HFFc6 (cell line): ENCODE data around the gene IMMP2L. TPM values are rescaled to one million over a fixed set of nuclear protein-coding genes. Genes with fewer than 3 reads are reported as not detected.

Experiments used
- DNase-seq: peaks from one replicate; pipeline ENCODE4 v3.0.0-alpha.2; 2018
- H3K27ac Mint-ChIP-seq: 2 replicates; pipeline ENCODE4 v1.8.0; 2020; ENCODE audit warnings: mild to moderate bottlenecking, mixed read lengths
- H3K27me3 Mint-ChIP-seq: 2 replicates; pipeline ENCODE4 v1.8.0; 2021; ENCODE audit warnings: mild to moderate bottlenecking, moderate library complexity, mixed read lengths; ENCODE audit not compliant: insufficient read depth
- H3K36me3 Mint-ChIP-seq: 2 replicates; pipeline ENCODE4 v1.8.0; 2021; ENCODE audit warnings: low read depth, mixed read lengths
- H3K4me1 Mint-ChIP-seq: 2 replicates; pipeline ENCODE4 v1.8.0; 2020; ENCODE audit warnings: low read depth, mixed read lengths
- H3K4me3 Mint-ChIP-seq: 2 replicates; pipeline ENCODE4 v1.8.0; 2020; ENCODE audit warnings: mild to moderate bottlenecking, moderate library complexity, mixed read lengths
- H3K9me3 Mint-ChIP-seq: 2 replicates; pipeline ENCODE4 v1.8.0; 2020; ENCODE audit warnings: mild to moderate bottlenecking, mixed read lengths
- CTCF ChIP-seq: fragments of 200-600 bp; sonication (generic); IDR thresholded peaks from 2 replicates; pipeline ENCODE4 v1.5.0; 2021; ENCODE audit warnings: antibody characterized with exemption, mild to moderate bottlenecking
- total RNA-seq, 6 experiments: library from RNA; stranded (reverse); fragmentation: NEBNext Ultra II Directional; extraction: Animal tissue kit (Norgen Biotek cat#: 25700); gene quantifications; 2 replicates in 1 of 6; 3 replicates in 5 of 6; pipeline ENCODE4 v1.2.3, GENCODE V29; 2021

Gene IMMP2L
- total RNA-seq, 6 experiments from 2014 or later = 7.2 to 13.6 (median 10.1) TPM

- Mint-ChIP-seq H3K9me3 (peaks cover 4% of the 10 kb centered on the region; the same call in 1 of the 2 replicates), H3K27me3 (no peaks in the 10 kb centered on the region; the same call in 1 of the 2 replicates), H3K36me3 (peaks cover 10% of the 10 kb centered on the region), H3K27ac (no peak overlapping the region), H3K4me1 (peaks cover 29% of the 10 kb centered on the region), H3K4me3 (no peak overlapping the region)
- no peak for TF ChIP-seq CTCF
- DNase-seq = no peak
Observed at GRCh38 chr7:111383133-111383532, 179.2 kb downstream of the IMMP2L start.

DNA sequence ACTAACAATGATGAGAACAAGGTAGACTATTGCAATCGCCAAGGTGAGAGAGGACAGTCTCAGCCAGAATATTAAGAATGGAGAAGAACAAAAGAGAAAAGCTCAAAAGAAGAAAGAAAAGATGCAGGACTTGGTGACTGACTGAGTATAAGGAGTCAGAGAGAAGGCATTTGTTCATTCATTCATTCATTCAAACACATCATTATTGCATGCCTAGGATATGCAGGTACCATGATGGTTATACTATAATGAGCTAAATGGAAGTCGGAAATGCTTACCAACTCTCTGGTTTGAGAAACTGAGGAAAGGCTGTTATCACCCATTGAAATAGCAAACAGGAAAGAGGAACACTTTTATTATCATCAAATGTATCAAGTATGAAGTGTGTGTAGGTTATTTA, 180.7 kb downstream of the IMMP2L start:
- H3K4me3 Mint-ChIP-seq = no peak overlapping the region
- peaks cover 29% of the 10 kb centered on the region for H3K4me1 Mint-ChIP-seq
- H3K36me3 Mint-ChIP-seq = peaks cover 8% of the 10 kb centered on the region
- DNase-seq = no peak
- H3K27me3 Mint-ChIP-seq = no peaks in the 10 kb centered on the region; the same call in 1 of the 2 replicates
- TF ChIP-seq CTCF = no peak
- H3K27ac Mint-ChIP-seq = no peak overlapping the region
- H3K9me3 Mint-ChIP-seq = peaks cover 4% of the 10 kb centered on the region; the same call in 1 of the 2 replicates

DNA sequence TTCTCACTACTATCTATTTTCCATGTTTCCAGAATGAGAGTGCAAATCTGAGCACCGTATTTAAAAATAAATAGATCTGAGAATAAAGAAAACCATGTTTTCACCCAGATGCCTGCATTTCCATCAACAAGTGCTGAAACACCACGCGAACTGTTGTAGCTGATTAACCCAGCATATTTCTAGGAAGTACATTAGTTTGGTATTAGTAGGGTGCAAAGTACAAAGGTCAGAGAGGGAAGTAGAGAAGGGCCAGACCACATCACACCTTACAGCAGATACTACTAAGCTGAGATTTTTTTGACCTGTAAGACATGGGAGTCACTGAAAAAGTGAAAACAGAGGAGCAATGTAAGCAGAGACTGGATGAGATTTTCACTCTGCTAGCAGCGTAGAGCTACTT, 181.3 kb downstream of the IMMP2L start:
- no peak overlapping the region for H3K27ac Mint-ChIP-seq
- peaks cover 1% of the 10 kb centered on the region for H3K36me3 Mint-ChIP-seq
- no peak for TF ChIP-seq CTCF
- peaks cover 24% of the 10 kb centered on the region for H3K4me1 Mint-ChIP-seq
- no peaks in the 10 kb centered on the region; the same call in 1 of the 2 replicates for H3K27me3 Mint-ChIP-seq
- H3K4me3 Mint-ChIP-seq = no peak overlapping the region
- H3K9me3 Mint-ChIP-seq = no peaks in the 10 kb centered on the region; the same call in 1 of the 2 replicates
- no peak for DNase-seq

DNA sequence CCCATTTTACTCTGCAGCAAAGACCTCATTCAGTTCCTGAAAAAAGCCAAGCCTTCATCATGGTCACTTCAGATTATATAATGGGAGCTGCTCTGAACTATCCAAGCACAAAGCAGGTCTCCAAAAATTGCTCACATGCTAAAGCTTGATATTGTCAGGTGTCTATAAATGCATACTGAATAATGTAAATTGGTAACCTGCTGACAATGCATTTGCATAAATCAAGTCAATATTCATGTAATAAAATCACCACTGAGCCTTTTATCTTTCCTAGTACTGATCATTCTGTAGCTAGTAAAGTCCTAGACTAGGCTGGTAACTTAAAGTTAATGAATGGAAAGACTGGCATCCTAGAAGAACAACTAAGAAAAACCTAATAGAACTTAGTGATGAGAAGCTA, 188.3 kb downstream of the IMMP2L start:
- no peak for DNase-seq
- H3K27me3 Mint-ChIP-seq = no peaks in the 10 kb centered on the region
- H3K36me3 Mint-ChIP-seq = no peaks in the 10 kb centered on the region
- no peaks in the 10 kb centered on the region for H3K9me3 Mint-ChIP-seq
- H3K4me3 Mint-ChIP-seq = no peak overlapping the region
- H3K4me1 Mint-ChIP-seq = peaks cover 7% of the 10 kb centered on the region
- no peak for TF ChIP-seq CTCF
- H3K27ac Mint-ChIP-seq = no peak overlapping the region

- no peaks in the 10 kb centered on the region for H3K9me3 Mint-ChIP-seq
- no peak overlapping the region for H3K27ac Mint-ChIP-seq
- H3K4me1 Mint-ChIP-seq = peaks cover 7% of the 10 kb centered on the region
- no peaks in the 10 kb centered on the region for H3K36me3 Mint-ChIP-seq
- no peaks in the 10 kb centered on the region for H3K27me3 Mint-ChIP-seq
- no peak for DNase-seq
- H3K4me3 Mint-ChIP-seq = no peak overlapping the region
- no peak for TF ChIP-seq CTCF
Observed at GRCh38 chr7:111371437-111371836, 190.9 kb downstream of the IMMP2L start.

DNA sequence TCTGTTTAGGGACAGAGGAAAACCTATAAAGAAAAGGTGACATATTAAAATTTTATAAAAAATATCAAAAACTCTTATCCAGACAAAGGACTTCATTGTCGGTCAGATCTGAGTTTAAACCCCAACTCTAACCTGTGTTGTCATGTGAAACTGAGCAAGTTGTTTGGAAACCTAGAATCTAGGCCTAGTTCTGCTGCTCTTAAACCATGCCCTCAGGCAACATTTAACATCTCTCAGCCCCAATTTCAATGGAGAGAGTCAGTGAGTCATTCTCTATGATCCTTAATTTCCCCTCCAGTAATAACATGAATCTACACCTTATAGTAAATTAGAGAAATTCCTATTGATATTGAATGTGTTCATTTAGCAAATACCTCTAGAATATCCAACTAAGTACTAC, 192.3 kb downstream of the IMMP2L start:
- Mint-ChIP-seq H3K4me1 (peaks cover 17% of the 10 kb centered on the region), H3K36me3 (no peaks in the 10 kb centered on the region), H3K4me3 (no peak overlapping the region)

More for the DNA sequence above, 192.3 kb downstream of the IMMP2L start:
- no peak overlapping the region for H3K27ac Mint-ChIP-seq
- H3K27me3 Mint-ChIP-seq = no peaks in the 10 kb centered on the region
- no peak for TF ChIP-seq CTCF
- no peak for DNase-seq
- H3K9me3 Mint-ChIP-seq = no peaks in the 10 kb centered on the region
